Measurements from ENCODE around the gene EPSTI1. TPM values are rescaled to one million over a fixed set of nuclear protein-coding genes. Genes with fewer than 3 reads are reported as not detected.

The EPSTI1 gene
- polyA plus RNA-seq, 1 donor from 2014 or later, result not detected

DNA sequence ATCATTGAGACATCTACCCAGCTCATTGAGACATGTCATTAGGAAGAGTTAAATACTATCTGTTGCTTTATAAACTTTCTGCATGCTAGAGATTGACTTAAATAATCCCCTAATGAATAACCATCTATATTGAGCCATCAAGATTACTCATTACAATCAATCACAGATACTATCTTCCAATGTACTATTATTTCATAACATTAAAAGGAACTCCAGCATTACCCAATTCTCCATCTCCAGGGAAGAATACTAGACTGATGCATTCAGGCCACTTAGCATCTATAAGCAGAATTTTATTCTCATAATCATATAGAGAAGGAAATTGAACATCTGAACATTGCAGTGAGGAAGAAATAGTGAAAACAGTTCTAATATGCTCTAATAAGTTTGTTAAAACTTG lies 8.0 kb downstream of the EPSTI1 start:
- H3K9me2 ChIP-seq (ENCODE audit: insufficient read depth, low read length), result no peaks in the 10 kb centered on the region
- H3F3A ChIP-seq (ENCODE audit: insufficient read depth, low read length, poor library complexity, severe bottlenecking), result no peaks in the 10 kb centered on the region
- no peak overlapping the region for H2AFZ ChIP-seq (ENCODE audit: low read depth, low read length)
- H3K4me2 ChIP-seq (ENCODE audit: low read length), result no peak overlapping the region
- H4K20me1 ChIP-seq (ENCODE audit: insufficient read depth), result no peaks in the 10 kb centered on the region
- no peak overlapping the region for H3K4me3 ChIP-seq (ENCODE audit: low read length)
- TF ChIP-seq, protein P1, sequence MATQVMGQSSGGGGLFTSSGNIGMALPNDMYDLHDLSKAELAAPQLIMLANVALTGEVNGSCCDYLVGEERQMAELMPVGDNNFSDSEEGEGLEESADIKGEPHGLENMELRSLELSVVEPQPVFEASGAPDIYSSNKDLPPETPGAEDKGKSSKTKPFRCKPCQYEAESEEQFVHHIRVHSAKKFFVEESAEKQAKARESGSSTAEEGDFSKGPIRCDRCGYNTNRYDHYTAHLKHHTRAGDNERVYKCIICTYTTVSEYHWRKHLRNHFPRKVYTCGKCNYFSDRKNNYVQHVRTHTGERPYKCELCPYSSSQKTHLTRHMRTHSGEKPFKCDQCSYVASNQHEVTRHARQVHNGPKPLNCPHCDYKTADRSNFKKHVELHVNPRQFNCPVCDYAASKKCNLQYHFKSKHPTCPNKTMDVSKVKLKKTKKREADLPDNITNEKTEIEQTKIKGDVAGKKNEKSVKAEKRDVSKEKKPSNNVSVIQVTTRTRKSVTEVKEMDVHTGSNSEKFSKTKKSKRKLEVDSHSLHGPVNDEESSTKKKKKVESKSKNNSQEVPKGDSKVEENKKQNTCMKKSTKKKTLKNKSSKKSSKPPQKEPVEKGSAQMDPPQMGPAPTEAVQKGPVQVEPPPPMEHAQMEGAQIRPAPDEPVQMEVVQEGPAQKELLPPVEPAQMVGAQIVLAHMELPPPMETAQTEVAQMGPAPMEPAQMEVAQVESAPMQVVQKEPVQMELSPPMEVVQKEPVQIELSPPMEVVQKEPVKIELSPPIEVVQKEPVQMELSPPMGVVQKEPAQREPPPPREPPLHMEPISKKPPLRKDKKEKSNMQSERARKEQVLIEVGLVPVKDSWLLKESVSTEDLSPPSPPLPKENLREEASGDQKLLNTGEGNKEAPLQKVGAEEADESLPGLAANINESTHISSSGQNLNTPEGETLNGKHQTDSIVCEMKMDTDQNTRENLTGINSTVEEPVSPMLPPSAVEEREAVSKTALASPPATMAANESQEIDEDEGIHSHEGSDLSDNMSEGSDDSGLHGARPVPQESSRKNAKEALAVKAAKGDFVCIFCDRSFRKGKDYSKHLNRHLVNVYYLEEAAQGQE (IDR thresholded peaks at IDR 0.05; ENCODE audit: borderline replicate concordance), result no peak
- TF ChIP-seq SMC3 (conservative IDR thresholded peaks at IDR 0.05; ENCODE audit: poor library complexity) (no peak), MXI1 (conservative IDR thresholded peaks at IDR 0.05; ENCODE audit: poor library complexity, severe bottlenecking) (no peak), EP300 (conservative IDR thresholded peaks at IDR 0.05; ENCODE audit: poor library complexity, severe bottlenecking) (no peak), EZH2 (IDR thresholded peaks at IDR 0.05; ENCODE audit: borderline replicate concordance, insufficient read depth, low read length, poor library complexity, severe bottlenecking) (no peak), RAD21 (conservative IDR thresholded peaks at IDR 0.05) (no peak), TAF1 (IDR thresholded peaks at IDR 0.05; ENCODE audit: low read depth) (no peak), POLR2AphosphoS5 (IDR thresholded peaks at IDR 0.05) (no peak)
- TF ChIP-seq, protein P2, sequence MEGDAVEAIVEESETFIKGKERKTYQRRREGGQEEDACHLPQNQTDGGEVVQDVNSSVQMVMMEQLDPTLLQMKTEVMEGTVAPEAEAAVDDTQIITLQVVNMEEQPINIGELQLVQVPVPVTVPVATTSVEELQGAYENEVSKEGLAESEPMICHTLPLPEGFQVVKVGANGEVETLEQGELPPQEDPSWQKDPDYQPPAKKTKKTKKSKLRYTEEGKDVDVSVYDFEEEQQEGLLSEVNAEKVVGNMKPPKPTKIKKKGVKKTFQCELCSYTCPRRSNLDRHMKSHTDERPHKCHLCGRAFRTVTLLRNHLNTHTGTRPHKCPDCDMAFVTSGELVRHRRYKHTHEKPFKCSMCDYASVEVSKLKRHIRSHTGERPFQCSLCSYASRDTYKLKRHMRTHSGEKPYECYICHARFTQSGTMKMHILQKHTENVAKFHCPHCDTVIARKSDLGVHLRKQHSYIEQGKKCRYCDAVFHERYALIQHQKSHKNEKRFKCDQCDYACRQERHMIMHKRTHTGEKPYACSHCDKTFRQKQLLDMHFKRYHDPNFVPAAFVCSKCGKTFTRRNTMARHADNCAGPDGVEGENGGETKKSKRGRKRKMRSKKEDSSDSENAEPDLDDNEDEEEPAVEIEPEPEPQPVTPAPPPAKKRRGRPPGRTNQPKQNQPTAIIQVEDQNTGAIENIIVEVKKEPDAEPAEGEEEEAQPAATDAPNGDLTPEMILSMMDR (IDR thresholded peaks at IDR 0.05; ENCODE audit: poor library complexity, severe bottlenecking), result no peak
- H3K36me3 ChIP-seq (ENCODE audit: insufficient read depth, low read length), result no peaks in the 10 kb centered on the region
- no peaks in the 10 kb centered on the region for H3K9me3 ChIP-seq (ENCODE audit: low read length)
- H3K27me3 ChIP-seq (ENCODE audit: insufficient read depth, low read depth, low read length), result no peaks in the 10 kb centered on the region
- no peak overlapping the region for H3K9ac ChIP-seq (ENCODE audit: low read length)
- H3K27ac ChIP-seq (ENCODE audit: low read length), result no peak overlapping the region
- no peaks in the 10 kb centered on the region for H3K79me2 ChIP-seq (replicated peaks; ENCODE audit: insufficient read depth, low read length)

DNA sequence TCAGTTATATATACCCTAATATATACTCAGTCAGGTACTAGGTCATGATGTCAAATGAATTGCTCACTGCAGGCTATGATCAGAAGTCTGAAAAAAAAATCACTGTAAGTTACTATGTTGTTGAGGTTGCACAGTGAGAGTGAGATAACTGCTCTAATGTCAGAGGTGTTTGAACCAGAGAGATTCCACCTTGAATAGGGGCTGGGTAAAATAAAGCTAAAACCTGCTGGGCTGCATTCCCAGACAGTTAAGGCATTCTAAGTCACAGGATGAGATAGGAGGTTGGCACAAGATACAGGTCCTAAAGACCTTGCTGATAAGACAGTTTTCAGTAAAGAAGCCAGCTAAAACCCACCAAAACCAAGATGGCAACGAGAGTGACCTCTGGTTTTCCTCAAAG lies 10.2 kb downstream of the EPSTI1 start:
- Histone ChIP-seq H2AFZ (ENCODE audit: low read depth, low read length) (no peak overlapping the region), H3K9me2 (ENCODE audit: insufficient read depth, low read length) (no peaks in the 10 kb centered on the region), H3K36me3 (ENCODE audit: insufficient read depth, low read length) (no peaks in the 10 kb centered on the region), H3K4me3 (ENCODE audit: low read length) (no peak overlapping the region), H4K20me1 (ENCODE audit: insufficient read depth) (no peaks in the 10 kb centered on the region), H3F3A (ENCODE audit: insufficient read depth, low read length, poor library complexity, severe bottlenecking) (no peaks in the 10 kb centered on the region), H3K27ac (ENCODE audit: low read length) (no peak overlapping the region), H3K4me2 (ENCODE audit: low read length) (no peak overlapping the region), H3K9ac (ENCODE audit: low read length) (no peak overlapping the region), H3K79me2 (replicated peaks; ENCODE audit: insufficient read depth, low read length) (no peaks in the 10 kb centered on the region), H3K9me3 (ENCODE audit: low read length) (no peaks in the 10 kb centered on the region), H3K27me3 (ENCODE audit: insufficient read depth, low read depth, low read length) (no peaks in the 10 kb centered on the region)
- TF ChIP-seq TAF1 (IDR thresholded peaks at IDR 0.05; ENCODE audit: low read depth), result no peak
- no peak for TF ChIP-seq SMC3 (conservative IDR thresholded peaks at IDR 0.05; ENCODE audit: poor library complexity)
- TF ChIP-seq MXI1 (conservative IDR thresholded peaks at IDR 0.05; ENCODE audit: poor library complexity, severe bottlenecking), result no peak
- TF ChIP-seq, protein P1 (IDR thresholded peaks at IDR 0.05; ENCODE audit: borderline replicate concordance), result no peak
- TF ChIP-seq, protein P2 (IDR thresholded peaks at IDR 0.05; ENCODE audit: poor library complexity, severe bottlenecking), result no peak
- no peak for TF ChIP-seq RAD21 (conservative IDR thresholded peaks at IDR 0.05)
- TF ChIP-seq EZH2 (IDR thresholded peaks at IDR 0.05; ENCODE audit: borderline replicate concordance, insufficient read depth, low read length, poor library complexity, severe bottlenecking), result no peak
- TF ChIP-seq POLR2AphosphoS5 (IDR thresholded peaks at IDR 0.05), result no peak
- no peak for TF ChIP-seq EP300 (conservative IDR thresholded peaks at IDR 0.05; ENCODE audit: poor library complexity, severe bottlenecking)
